Left ventricle myocardium inferior (tissue), 1 donor: ENCODE measurements around the gene ZKSCAN5. TPM values are rescaled to one million over a fixed set of nuclear protein-coding genes. Genes with fewer than 3 reads are reported as not detected.
"Not testable (repeated sequence)": the region's sequence is repeated elsewhere in the genome, so short reads cannot be mapped to it uniquely, and the experiment has no call there.

ENCODE experiments used
- DNase-seq: peaks from one replicate; pipeline ENCODE4 v3.0.0-alpha.2; 2020
- H3K27ac ChIP-seq: fragments of 200-600 bp; replicated peaks from 2 replicates; pipeline ENCODE4 v1.8.0; 2021
- H3K27me3 ChIP-seq: fragments of 200-600 bp; 2 replicates; pipeline ENCODE4 v1.8.0; 2021; ENCODE audit warnings: low read depth
- H3K36me3 ChIP-seq: fragments of 200-600 bp; 2 replicates; pipeline ENCODE4 v1.8.0; 2021
- H3K4me1 ChIP-seq: fragments of 200-600 bp; 2 replicates; pipeline ENCODE4 v1.8.0; 2021
- H3K4me3 ChIP-seq: fragments of 200-600 bp; 2 replicates; pipeline ENCODE4 v1.8.0; 2021; ENCODE audit warnings: mild to moderate bottlenecking, moderate library complexity
- H3K9me3 ChIP-seq: fragments of 200-600 bp; replicated peaks from 2 replicates; pipeline ENCODE4 v1.8.0; 2021
- CTCF ChIP-seq: fragments of 200-600 bp; IDR thresholded peaks from 2 replicates; pipeline ENCODE4 v1.8.0; 2021; ENCODE audit warnings: antibody characterized with exemption, mild to moderate bottlenecking, borderline replicate concordance
- intact Hi-C: fragments of 100-400 bp; cut with micrococcal nuclease; formaldehyde crosslinking; loops from one replicate; pipeline ENCODE4 v1.11.0; 2022
- total RNA-seq: library from RNA; stranded (reverse); fragmentation: NEBNext Ultra II Directional; extraction: Animal tissue kit (Norgen Biotek cat#: 25700); gene quantifications from one replicate; pipeline ENCODE4 v1.2.1, GENCODE V29; 2021
- donor health status: DM: no; HTN: yes; CAD: no; lungs with severe emphysema.

ZKSCAN5 gene
- total RNA-seq, 1 donor from 2014 or later, result 6.0 TPM

GRCh38 chr7:99543916-99544315 is 39.5 kb downstream of the ZKSCAN5 start:
- H3K36me3 ChIP-seq, result peaks cover 42% of the 10 kb centered on the region
- no peak for TF ChIP-seq CTCF
- H3K27me3 ChIP-seq, result no peaks in the 10 kb centered on the region
- no peak for DNase-seq
- no peak overlapping the region for H3K27ac ChIP-seq
- H3K4me1 ChIP-seq, result no peaks in the 10 kb centered on the region
- no peak overlapping the region for H3K4me3 ChIP-seq
- intact Hi-C loops, result no loop called here
- H3K9me3 ChIP-seq, result peaks cover 88% of the 10 kb centered on the region

GRCh38 chr7:99545308-99545707 is 40.8 kb downstream of the ZKSCAN5 start:
- H3K4me3 ChIP-seq, H3K27ac ChIP-seq, H3K27me3 ChIP-seq, DNase-seq, intact Hi-C loops, H3K4me1 ChIP-seq: not testable (repeated sequence)
- Histone ChIP-seq H3K9me3 (peaks cover 78% of the 10 kb centered on the region), H3K36me3 (peaks cover 44% of the 10 kb centered on the region)

GRCh38 chr7:99549545-99549944 is 45.1 kb downstream of the ZKSCAN5 start:
- DNase-seq, H3K27ac ChIP-seq, H3K4me3 ChIP-seq, intact Hi-C loops, H3K27me3 ChIP-seq: not testable (repeated sequence)
- Histone ChIP-seq H3K4me1 (peaks cover 25% of the 10 kb centered on the region), H3K36me3 (peaks cover 43% of the 10 kb centered on the region), H3K9me3 (peaks cover 37% of the 10 kb centered on the region)

- DNase-seq, result no peak
- Histone ChIP-seq H3K27ac (peak overlapping the region; percentile 91), H3K4me3 (peak overlapping the region; percentile 91), H3K36me3 (peaks cover 42% of the 10 kb centered on the region), H3K27me3 (no peaks in the 10 kb centered on the region), H3K9me3 (peaks cover 27% of the 10 kb centered on the region), H3K4me1 (peaks cover 26% of the 10 kb centered on the region)
- intact Hi-C loops, result no loop called here
- no peak for TF ChIP-seq CTCF
Measured at GRCh38 chr7:99551334-99551733, 46.9 kb downstream of the ZKSCAN5 start.

- Histone ChIP-seq H3K9me3 (peaks cover 22% of the 10 kb centered on the region), H3K4me3 (peak within 1 kb of the TSS; percentile 91), H3K27ac (peak within 1 kb of the TSS; percentile 91), H3K4me1 (peaks cover 31% of the 10 kb centered on the region), H3K36me3 (peaks cover 42% of the 10 kb centered on the region), H3K27me3 (no peaks in the 10 kb centered on the region)
- peak; percentile 86 for DNase-seq
- intact Hi-C loops, result no loop called here
- TF ChIP-seq CTCF, result no peak
Measured at GRCh38 chr7:99551767-99552463, 47.5 kb downstream of the ZKSCAN5 start, which contains the start of gene FAM200A. Gene FAM200A, minus strand, starts transcription at chr7:99552114. Its CDS starts 3,707 bp downstream, at chr7:99548407.

GRCh38 chr7:99553039-99553438 is 48.6 kb downstream of the ZKSCAN5 start:
- Histone ChIP-seq H3K36me3 (peaks cover 31% of the 10 kb centered on the region), H3K27me3 (no peaks in the 10 kb centered on the region), H3K4me3 (no peak overlapping the region), H3K9me3 (peaks cover 13% of the 10 kb centered on the region), H3K4me1 (peaks cover 43% of the 10 kb centered on the region), H3K27ac (no peak overlapping the region)
- no peak for TF ChIP-seq CTCF
- DNase-seq, result no peak
- intact Hi-C loops, result no loop called here
